H1 (cell line): ENCODE results near the gene ZNF101. TPM values are rescaled to one million over a fixed set of nuclear protein-coding genes. Genes with fewer than 3 reads are reported as not detected.

ENCODE experiments used
- CTCF ChIA-PET: fragments of 300-600 bp; sonication (Branson Sonifier 250); formaldehyde crosslinking; loops from one replicate; lab custom pipeline; 2021; ENCODE audit not compliant: partially characterized antibody; lab: Charles Lee
- POLR2A ChIA-PET: fragments of 300-600 bp; sonication (Branson Sonifier 250); formaldehyde crosslinking; loops from one replicate; lab custom pipeline; 2021; ENCODE audit warnings: inconsistent platforms; ENCODE audit not compliant: partially characterized antibody; lab: Charles Lee
- DNase-seq, 2 experiments: peaks; one replicate each; pipeline versions ENCODE4 v3.0.0 to v3.0.0-alpha.2; 2010 to 2022; ENCODE audit warnings: low spot score in 2 of 2, low read depth in 1 of 2, mixed read lengths in 1 of 2
- FAIRE-seq: peaks from 2 replicates; lab custom pipeline; 2011; peaks lifted over from hg19 to GRCh38; lab: Jason Lieb, UNC
- H2AFZ ChIP-seq: 2 replicates; pipeline ENCODE4 v1.8.1; 2012; ENCODE audit warnings: low read length, inconsistent platforms
- H2AK5ac ChIP-seq: 2 replicates; pipeline ENCODE4 v1.6.1; 2013; ENCODE audit warnings: low read depth, low read length
- H2BK120ac ChIP-seq: replicated peaks from 2 replicates; pipeline ENCODE3; 2013; ENCODE audit warnings: low read depth, low read length, inconsistent platforms
- H2BK12ac ChIP-seq: 2 replicates; pipeline ENCODE4 v1.6.1; 2013; ENCODE audit warnings: low read depth, low read length
- H2BK15ac ChIP-seq: 2 replicates; pipeline ENCODE4 v1.6.1; 2013; ENCODE audit warnings: low read length
- H2BK20ac ChIP-seq: 2 replicates; pipeline ENCODE4 v1.6.1; 2013; ENCODE audit warnings: low read length
- H2BK5ac ChIP-seq: 2 replicates; pipeline ENCODE4 v1.6.1; 2013; ENCODE audit warnings: low read depth, low read length
- H3K14ac ChIP-seq: 2 replicates; pipeline ENCODE4 v1.6.1; 2013; ENCODE audit warnings: inconsistent platforms; ENCODE audit not compliant: insufficient read length
- H3K18ac ChIP-seq: 2 replicates; pipeline ENCODE4 v1.6.1; 2013; ENCODE audit warnings: low read length; ENCODE audit errors: extremely low read depth
- H3K23ac ChIP-seq: 2 replicates; pipeline ENCODE4 v1.6.1; 2013; ENCODE audit warnings: inconsistent platforms; ENCODE audit not compliant: insufficient read length
- H3K23me2 ChIP-seq: 2 replicates; pipeline ENCODE4 v1.6.1; 2013; ENCODE audit warnings: low read depth, low read length
- H3K27ac ChIP-seq: 2 replicates; pipeline ENCODE4 v1.6.1; 2011; ENCODE audit warnings: low read depth, low read length, inconsistent platforms
- H3K27me3 ChIP-seq, 4 experiments: replicated peaks in 1 of 4; 1 replicate in 1 of 4; 2 replicates in 3 of 4; pipeline versions ENCODE4 v1.6.1 to v1.8.1; 2011 to 2013; ENCODE audit warnings: low read length in 3 of 4, mild to moderate bottlenecking in 3 of 4, inconsistent platforms in 2 of 4, mixed read lengths in 2 of 4, moderate library complexity in 1 of 4; ENCODE audit not compliant: control insufficient read depth in 3 of 4, insufficient read depth in 3 of 4; ENCODE audit errors: extremely low read depth in 1 of 4
- H3K36me3 ChIP-seq, 4 experiments: 2 replicates each; pipeline versions ENCODE4 v1.6.1 to v1.8.1; 2011 to 2013; ENCODE audit warnings: mild to moderate bottlenecking in 4 of 4, low read length in 3 of 4, moderate library complexity in 2 of 4, control low read depth in 1 of 4, inconsistent platforms in 1 of 4; ENCODE audit not compliant: insufficient read depth in 4 of 4, control insufficient read depth in 2 of 4
- H3K4ac ChIP-seq: replicated peaks from 2 replicates; pipeline ENCODE3; 2013; ENCODE audit warnings: low read length, low read depth, mixed read lengths, inconsistent platforms; ENCODE audit not compliant: insufficient read length
- H3K4me1 ChIP-seq, 4 experiments: replicated peaks in 1 of 4; 1 replicate in 1 of 4; 2 replicates in 3 of 4; pipeline versions ENCODE4 v1.6.1 to v1.8.1; 2011 to 2013; ENCODE audit warnings: low read length in 3 of 4, inconsistent platforms in 2 of 4, mixed read lengths in 1 of 4; ENCODE audit not compliant: insufficient read depth in 4 of 4, control insufficient read depth in 3 of 4
- H3K4me2 ChIP-seq, 2 experiments: 2 replicates each; pipeline versions ENCODE4 v1.6.1 to v1.8.1; 2011 to 2013; ENCODE audit warnings: low read depth in 2 of 2, low read length in 2 of 2, control low read depth in 1 of 2, inconsistent platforms in 1 of 2, mild to moderate bottlenecking in 1 of 2; ENCODE audit not compliant: insufficient read depth in 1 of 2
- H3K4me3 ChIP-seq, 4 experiments: fragments of 200-600, 300-600 bp in 1 of 4; sonication (generic), shearing (Covaris generic), sonication (Bioruptor Twin) in 1 of 4; 2 replicates each; pipeline versions ENCODE4 v1.5.1 to v1.8.1; 2011 to 2016; ENCODE audit warnings: low read length in 4 of 4, low read depth in 3 of 4, control low read depth in 2 of 4, inconsistent platforms in 2 of 4, mild to moderate bottlenecking in 2 of 4, mixed read lengths in 1 of 4, moderate library complexity in 1 of 4; ENCODE audit not compliant: insufficient read depth in 2 of 4; ENCODE audit errors: extremely low read depth in 1 of 4
- H3K56ac ChIP-seq: replicated peaks from 2 replicates; pipeline ENCODE3; 2013; ENCODE audit warnings: low read depth, mild to moderate bottlenecking, mixed read lengths, low read length, inconsistent platforms; ENCODE audit not compliant: insufficient read length
- H3K79me1 ChIP-seq: 2 replicates; pipeline ENCODE4 v1.6.1; 2013; ENCODE audit warnings: low read depth, low read length, control low read depth
- H3K79me2 ChIP-seq, 2 experiments: 2 replicates each; pipeline versions ENCODE4 v1.6.1 to v1.8.1; 2012 to 2013; ENCODE audit warnings: low read length in 2 of 2, mild to moderate bottlenecking in 2 of 2, inconsistent platforms in 1 of 2; ENCODE audit not compliant: insufficient read depth in 2 of 2, control insufficient read depth in 1 of 2
- H3K9ac ChIP-seq, 4 experiments: replicated peaks in 1 of 4; 1 replicate in 1 of 4; 2 replicates in 3 of 4; pipeline versions ENCODE4 v1.6.1 to v1.8.1; 2011 to 2013; ENCODE audit warnings: low read depth in 3 of 4, low read length in 3 of 4, control low read depth in 2 of 4, mild to moderate bottlenecking in 2 of 4, moderate library complexity in 2 of 4, inconsistent platforms in 1 of 4; ENCODE audit errors: extremely low read depth in 1 of 4
- H3K9me3 ChIP-seq, 2 experiments: 2 replicates each; pipeline versions ENCODE4 v1.6.1 to v1.8.1; 2012 to 2013; ENCODE audit warnings: mild to moderate bottlenecking in 2 of 2, moderate library complexity in 2 of 2, control low read depth in 1 of 2, inconsistent platforms in 1 of 2, low read depth in 1 of 2, low read length in 1 of 2, mixed read lengths in 1 of 2; ENCODE audit not compliant: insufficient read depth in 2 of 2
- H4K20me1 ChIP-seq, 2 experiments: replicated peaks in 1 of 2; 2 replicates each; pipeline versions ENCODE3 to v1.8.1; 2011 to 2013; ENCODE audit warnings: inconsistent platforms in 2 of 2, low read length in 2 of 2, mild to moderate bottlenecking in 1 of 2; ENCODE audit not compliant: insufficient read depth in 2 of 2, control insufficient read depth in 1 of 2
- H4K5ac ChIP-seq: 2 replicates; pipeline ENCODE4 v1.6.1; 2013; ENCODE audit warnings: low read length, low read depth, mixed read lengths, inconsistent platforms; ENCODE audit not compliant: insufficient read length
- H4K8ac ChIP-seq: 2 replicates; pipeline ENCODE4 v1.8.0; 2013; ENCODE audit warnings: mild to moderate bottlenecking, moderate library complexity, low read length, inconsistent platforms; ENCODE audit not compliant: insufficient read depth; ENCODE audit errors: extremely low read depth
- H4K91ac ChIP-seq: replicated peaks from 2 replicates; pipeline ENCODE3; 2013; ENCODE audit warnings: low read length, mixed read lengths, inconsistent platforms; ENCODE audit not compliant: insufficient read length
- CTCF ChIP-seq, 3 experiments: IDR thresholded peaks; 1 replicate in 2 of 3; 2 replicates in 1 of 3; pipeline versions ENCODE4 v1.5.1 to v1.6.1; 2011; ENCODE audit warnings: low read length in 3 of 3, mild to moderate bottlenecking in 3 of 3, inconsistent platforms in 2 of 3, low read depth in 1 of 3, moderate library complexity in 1 of 3; ENCODE audit not compliant: insufficient read depth in 1 of 3; ENCODE audit errors: control extremely low read depth in 1 of 3
- EZH2 ChIP-seq: fragments of 200-600 bp; sonication (generic); IDR thresholded peaks from 2 replicates; pipeline ENCODE4 v1.7.1; 2012; ENCODE audit warnings: low read depth, mild to moderate bottlenecking, moderate library complexity, low read length, inconsistent platforms; ENCODE audit not compliant: severe bottlenecking
- KDM1A ChIP-seq: fragments of 200-600, 300-600 bp; sonication (generic); IDR thresholded peaks from 2 replicates; pipeline ENCODE4 v1.7.1; 2016; ENCODE audit warnings: mild to moderate bottlenecking, low read length, borderline replicate concordance
- MAFK ChIP-seq: IDR thresholded peaks from 2 replicates; pipeline ENCODE4 v1.6.1; 2012; ENCODE audit warnings: low read depth, mild to moderate bottlenecking, improper control_type of control experiment, low read length
- NANOG ChIP-seq: IDR thresholded peaks from 2 replicates; pipeline ENCODE4 v1.6.1; 2011; ENCODE audit warnings: low read length, low read depth, mild to moderate bottlenecking, inconsistent platforms; ENCODE audit not compliant: insufficient read depth, poor library complexity, severe bottlenecking
- SUZ12 ChIP-seq: fragments of 200-600 bp; sonication (generic); IDR thresholded peaks from 2 replicates; pipeline ENCODE4 v1.6.1; 2012; ENCODE audit warnings: mild to moderate bottlenecking, inconsistent platforms, low read length, moderate library complexity, mixed read lengths
- TAF1 ChIP-seq: IDR thresholded peaks from 2 replicates; pipeline ENCODE4 v1.6.1; 2011; ENCODE audit warnings: mild to moderate bottlenecking, low read depth, low read length
- YY1 ChIP-seq: IDR thresholded peaks from 2 replicates; pipeline ENCODE4 v1.6.1; 2011; ENCODE audit warnings: low read depth, mild to moderate bottlenecking, low read length
- WGBS, 2 experiments: shearing (Covaris generic) in 1 of 2; methylation state at CpG; one replicate each; pipeline versions ENCODE4 v1.1.6 to v1.1.7; 2013 to 2015; ENCODE audit warnings: low lambda C conversion rate in 2 of 2, mixed read lengths in 2 of 2, inconsistent platforms in 1 of 2, low coverage in 1 of 2, missing lambda C conversion rate in 1 of 2; ENCODE audit not compliant: insufficient replicate concordance in 2 of 2, insufficient coverage in 1 of 2, insufficient read length in 1 of 2; ENCODE audit errors: extremely low coverage in 1 of 2, missing lambda C conversion rate in 1 of 2; 5-methylcytosine and 5-hydroxymethylcytosine counted together
- polyA plus RNA-seq, 7 experiments: library from polyadenylated mRNA; depleted of rRNA in 3 of 7; stranded (reverse) in 5 of 7; unstranded in 2 of 7; fragments of >200 nt in 5 of 7; fragments of 200-250 nt in 2 of 7; gene quantifications; 1 replicate in 5 of 7; 2 replicates in 1 of 7; 4 replicates in 1 of 7; pipeline versions ENCODE4 v1.2.1 to v1.2.3, GENCODE V29; 2011 to 2013; ENCODE audit warnings: missing spikeins in 2 of 7, mixed read lengths in 2 of 7
- total RNA-seq: library from RNA; stranded (reverse); fragmentation: NEBNext Ultra II Directional; extraction: Animal tissue kit (Norgen Biotek cat#: 25700); gene quantifications from 2 replicates; pipeline ENCODE4 v1.2.1, GENCODE V29; 2021
- TF ChIP-seq, protein P1 (sequence below): IDR thresholded peaks from 2 replicates; pipeline ENCODE4 v1.6.1; 2012; ENCODE audit warnings: low read length, inconsistent platforms

ZNF101 gene
- total and polyA plus RNA-seq, 2 of the 8 experiments (the other 6 are each of a cell fraction or from before 2014, with no cell fraction given), result 13.0 to 50.9 TPM

GRCh38 chr19:19635313-19635702 is 33.3 kb upstream of the ZNF101 start:
- H3K9ac ChIP-seq, result no peak overlapping the region
- peaks cover 2% of the 10 kb centered on the region; the same call in 1 of the 2 replicates for H3K79me1 ChIP-seq
- POLR2A ChIA-PET, result interaction anchor here (2.8 kb wide), 1 partner anchor 8 kb away, joined by 11 read pairs; no protein-coding TSS in a partner anchor
- no peak overlapping the region for H3K18ac ChIP-seq
- no peaks in the 10 kb centered on the region for H3K79me2 ChIP-seq
- H2BK15ac ChIP-seq, result no peak overlapping the region
- H3K27me3 ChIP-seq, result no peaks in the 10 kb centered on the region
- no peak for FAIRE-seq
- H3K56ac ChIP-seq, result no peak overlapping the region
- no peak overlapping the region for H3K27ac ChIP-seq
- no peak overlapping the region for H2AK5ac ChIP-seq
- no peak overlapping the region for H2BK12ac ChIP-seq
- no peak overlapping the region for H3K4ac ChIP-seq
- no peak for DNase-seq
- H2BK20ac ChIP-seq, result no peak overlapping the region
- H2AFZ ChIP-seq, result no peak overlapping the region
- H3K4me3 ChIP-seq, result no peak overlapping the region
- no peaks in the 10 kb centered on the region; the same call in 1 of the 2 replicates for H3K23me2 ChIP-seq
- H3K14ac ChIP-seq, result no peak overlapping the region
- no peak overlapping the region for H4K91ac ChIP-seq
- peaks cover 0 to 9% of the 10 kb centered on the region in 2 experiments for H4K20me1 ChIP-seq
- H2BK120ac ChIP-seq, result no peak overlapping the region
- no peak overlapping the region for H3K4me2 ChIP-seq
- no peak overlapping the region for H3K23ac ChIP-seq
- no peak overlapping the region for H4K8ac ChIP-seq
- CTCF ChIA-PET, result no interaction called here
- no peak overlapping the region for H2BK5ac ChIP-seq
- H3K36me3 ChIP-seq, result peaks cover 4 to 12% (median 11%) of the 10 kb centered on the region in 4 experiments; a peak in 7 of 8 replicates
- H3K4me1 ChIP-seq, result peaks cover 0 to 8% (median 6%) of the 10 kb centered on the region in 4 experiments; a peak in 5 of 7 replicates
- 91% methylated on average over 14 of the region's 14 CpGs; no CpG with 5 or more reads in 1 of the 2 experiments for WGBS, 2 experiments
- no peaks in the 10 kb centered on the region for H3K9me3 ChIP-seq
- TF ChIP-seq YY1 (no peak), MAFK (no peak), EZH2 (no peak), KDM1A (no peak), TAF1 (no peak), SUZ12 (no peak), CTCF (IDR thresholded peaks at IDR 0.05; ENCODE audit: control extremely low read depth in 1 of 3, insufficient read depth in 1 of 3, low read depth in 1 of 3, low read length in 3 of 3) (no peak), NANOG (no peak)
- TF ChIP-seq, protein P1, sequence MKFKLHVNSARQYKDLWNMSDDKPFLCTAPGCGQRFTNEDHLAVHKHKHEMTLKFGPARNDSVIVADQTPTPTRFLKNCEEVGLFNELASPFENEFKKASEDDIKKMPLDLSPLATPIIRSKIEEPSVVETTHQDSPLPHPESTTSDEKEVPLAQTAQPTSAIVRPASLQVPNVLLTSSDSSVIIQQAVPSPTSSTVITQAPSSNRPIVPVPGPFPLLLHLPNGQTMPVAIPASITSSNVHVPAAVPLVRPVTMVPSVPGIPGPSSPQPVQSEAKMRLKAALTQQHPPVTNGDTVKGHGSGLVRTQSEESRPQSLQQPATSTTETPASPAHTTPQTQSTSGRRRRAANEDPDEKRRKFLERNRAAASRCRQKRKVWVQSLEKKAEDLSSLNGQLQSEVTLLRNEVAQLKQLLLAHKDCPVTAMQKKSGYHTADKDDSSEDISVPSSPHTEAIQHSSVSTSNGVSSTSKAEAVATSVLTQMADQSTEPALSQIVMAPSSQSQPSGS, result no peak
- no peak overlapping the region for H4K5ac ChIP-seq
